ENCODE measurements around the gene RIT2.
"Not testable (repeated sequence)": the region's sequence is repeated elsewhere in the genome, so short reads cannot be mapped to it uniquely, and the experiment has no call there.

Gene RIT2

DNA sequence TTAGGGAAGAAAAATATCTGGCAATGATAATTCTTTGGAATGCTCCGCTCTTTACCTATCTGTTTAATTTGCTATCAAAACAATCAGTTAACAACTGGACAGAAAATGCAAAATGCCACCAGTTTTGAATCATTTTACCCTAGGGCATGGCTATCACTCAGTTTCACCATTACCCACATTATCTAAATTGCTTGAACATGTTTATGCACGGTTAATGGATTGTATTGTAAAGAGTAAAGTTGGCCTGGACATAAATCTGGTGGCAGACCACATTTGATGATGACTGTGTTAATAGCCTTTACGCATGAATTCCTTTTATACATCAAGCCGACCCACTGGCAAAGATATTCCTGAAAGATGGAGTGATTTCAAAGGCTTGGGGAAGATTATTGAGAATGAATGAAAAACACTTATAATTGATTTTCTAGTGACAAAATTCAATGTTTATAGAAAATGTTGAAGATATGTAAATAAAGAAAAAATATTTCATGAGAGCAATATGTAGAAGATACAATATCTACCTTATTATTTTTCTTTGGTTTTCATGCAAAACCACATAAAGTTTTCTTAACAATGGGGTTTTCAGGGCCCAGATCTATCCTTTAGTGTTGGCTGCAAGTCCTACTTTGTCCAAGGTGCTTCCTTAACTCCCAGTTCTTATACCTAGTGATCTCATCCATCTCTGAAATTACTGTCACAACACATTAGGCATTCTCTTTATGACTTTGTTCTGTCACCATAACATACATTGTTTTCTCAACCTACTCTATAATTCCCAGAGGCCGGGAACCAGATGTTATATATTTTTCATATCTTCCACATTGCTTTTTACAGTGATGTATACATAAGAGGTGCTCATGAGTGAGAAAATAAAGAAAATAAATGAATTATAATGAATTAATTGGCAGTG, 265.1 kb downstream of the RIT2 start:
- DNase-seq (ENCODE audit: low read depth in 2 of 3, low spot score in 2 of 3), result no peak

DNA sequence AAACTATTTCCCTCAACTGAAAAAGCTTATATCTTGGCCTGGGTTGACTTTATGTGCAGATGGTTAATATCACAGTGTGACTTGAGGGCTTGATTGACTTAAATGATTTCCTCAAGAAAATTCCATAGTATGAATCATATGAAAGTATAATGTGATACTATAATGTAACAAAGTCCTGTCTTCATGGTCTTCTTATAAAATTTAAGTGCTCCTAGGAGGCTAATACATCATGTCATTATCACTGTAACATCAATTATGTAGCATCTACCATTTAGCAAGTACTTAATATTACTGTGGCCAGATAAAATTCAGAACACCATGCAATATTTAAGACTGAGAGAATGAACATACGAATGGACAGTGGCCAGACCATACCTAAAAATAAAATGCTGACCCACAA, 276.1 kb downstream of the RIT2 start:
- no peak for DNase-seq (ENCODE audit: low read depth in 2 of 3, low spot score in 2 of 3)

DNA sequence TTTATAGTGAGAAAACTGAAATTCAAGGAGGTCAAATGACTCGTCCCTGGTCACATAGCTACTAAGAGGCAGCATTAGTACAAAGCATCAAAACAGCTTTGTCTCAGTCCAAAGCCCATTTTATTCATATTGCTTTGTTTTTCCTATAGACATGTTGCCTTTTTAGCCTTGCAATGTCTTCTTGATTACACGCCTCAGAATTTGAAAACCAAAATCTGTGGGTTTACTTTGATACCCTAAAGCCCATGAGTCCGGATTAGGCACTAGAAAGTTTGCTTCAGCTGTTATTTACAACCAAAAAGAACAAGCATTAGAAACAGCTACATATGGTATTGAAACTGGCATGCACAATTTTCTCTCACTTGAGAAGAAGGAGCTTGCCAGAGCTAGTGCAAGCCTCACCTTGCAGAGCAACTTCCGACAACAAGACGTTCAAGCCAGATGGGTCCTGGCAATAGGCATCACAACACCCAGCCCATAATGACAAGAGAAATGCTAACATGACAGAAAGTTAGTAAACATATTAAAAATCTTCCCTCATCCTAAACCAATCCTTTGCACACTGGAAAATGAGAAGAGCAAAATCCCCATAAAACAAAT, 276.8 kb downstream of the RIT2 start:
- DNase-seq (ENCODE audit: low read depth in 2 of 3, low spot score in 2 of 3), result no peak

DNA sequence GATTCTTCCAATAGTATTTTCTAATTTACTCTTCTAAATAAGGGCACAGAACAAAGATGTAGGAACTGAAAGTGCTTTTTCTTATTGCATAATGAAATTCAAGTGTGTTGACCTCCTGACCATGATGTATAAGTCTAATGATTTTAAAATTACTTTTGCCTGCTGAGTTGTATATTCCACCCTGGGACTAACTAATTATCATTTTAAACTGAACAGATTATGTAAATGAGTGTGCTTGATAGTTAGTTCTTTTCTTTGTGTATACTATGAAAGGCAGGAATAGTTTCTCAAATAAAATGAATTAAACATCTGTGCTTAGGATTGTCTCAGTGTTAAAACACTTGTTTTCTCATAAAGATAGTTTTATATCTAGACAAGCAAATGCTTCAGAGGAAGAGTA, 284.5 kb downstream of the RIT2 start:
- DNase-seq (ENCODE audit: low read depth in 2 of 3, low spot score in 2 of 3), result no peak

DNA sequence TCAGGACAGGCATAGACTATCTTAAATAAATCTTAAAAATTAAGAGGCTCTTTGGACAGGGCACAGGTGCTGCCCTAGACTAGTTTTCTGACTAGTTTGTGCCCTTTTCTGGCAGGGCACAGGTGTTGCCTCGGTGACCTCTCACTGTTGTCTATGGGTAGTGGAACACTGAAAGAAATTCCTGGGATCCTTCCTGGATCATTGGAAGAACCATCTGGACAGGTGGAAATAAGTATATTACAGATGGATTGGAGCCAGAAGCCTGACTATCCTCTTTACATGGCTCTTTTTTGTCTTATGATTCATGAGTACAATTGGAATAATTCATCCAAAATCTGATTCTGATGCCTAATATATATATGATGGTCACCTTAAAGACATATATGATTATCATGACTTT, 286.6 kb downstream of the RIT2 start:
- no peak for DNase-seq (ENCODE audit: low read depth in 2 of 3, low spot score in 2 of 3)

DNA sequence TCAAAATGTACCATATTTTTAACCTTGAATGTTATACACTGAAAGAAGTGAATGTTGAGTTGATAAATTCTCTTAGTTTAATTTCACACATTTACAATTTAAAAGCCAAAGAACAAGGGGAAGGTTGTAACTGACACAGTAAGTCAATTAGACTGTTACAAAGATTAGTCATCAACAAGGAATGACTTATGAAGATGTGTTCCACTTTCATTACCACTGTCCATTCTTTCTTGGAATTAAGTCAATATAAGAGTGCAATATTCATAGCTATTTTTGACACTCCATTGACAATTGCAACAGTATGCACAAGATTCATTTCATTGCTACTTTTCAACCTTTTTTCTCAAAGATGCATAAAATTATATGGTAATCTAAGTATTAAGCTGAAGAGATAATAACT, 291.3 kb downstream of the RIT2 start:
- DNase-seq (ENCODE audit: low read depth in 2 of 3, low spot score in 2 of 3), result no peak

DNA sequence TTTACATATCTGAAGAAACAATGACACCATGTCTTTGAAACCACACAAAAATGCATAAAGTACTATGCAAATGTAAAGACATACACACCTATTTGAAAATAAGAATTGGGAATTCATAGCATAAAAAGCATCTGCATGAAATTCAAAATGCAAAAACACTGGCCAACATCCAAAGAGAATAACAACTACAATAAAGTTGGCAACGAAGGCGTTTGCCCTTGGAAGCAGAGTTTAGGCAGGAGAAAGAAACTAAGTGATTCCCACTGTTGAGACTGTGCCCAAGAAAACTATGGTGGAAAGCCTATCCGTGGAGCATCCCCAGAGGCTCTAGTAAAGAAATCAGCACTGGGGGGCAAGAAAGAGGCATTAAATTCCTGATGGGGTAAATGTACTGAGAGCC, 292.8 kb downstream of the RIT2 start:
- no peak for DNase-seq (ENCODE audit: low read depth in 2 of 3, low spot score in 2 of 3)

DNA sequence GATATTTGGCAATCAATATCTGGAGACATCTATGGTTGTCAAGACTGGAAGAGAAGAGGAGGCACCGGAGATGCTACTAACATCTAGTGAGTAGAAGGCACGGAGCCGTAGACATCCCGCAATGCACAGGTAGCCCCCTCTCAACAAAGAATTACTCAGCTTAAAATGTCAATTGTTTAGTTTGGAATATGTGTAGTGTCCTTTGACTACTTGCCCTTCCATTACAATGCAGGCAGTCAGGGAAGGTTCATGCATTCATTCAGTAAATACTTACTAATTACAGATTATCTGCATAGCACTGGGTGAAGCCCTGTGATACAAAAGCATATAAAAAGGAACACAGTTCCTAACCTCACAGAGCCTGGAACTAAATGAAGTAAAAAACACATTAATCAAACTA, 294.0 kb downstream of the RIT2 start:
- DNase-seq (ENCODE audit: low read depth in 2 of 3, low spot score in 2 of 3), result no peak

DNA sequence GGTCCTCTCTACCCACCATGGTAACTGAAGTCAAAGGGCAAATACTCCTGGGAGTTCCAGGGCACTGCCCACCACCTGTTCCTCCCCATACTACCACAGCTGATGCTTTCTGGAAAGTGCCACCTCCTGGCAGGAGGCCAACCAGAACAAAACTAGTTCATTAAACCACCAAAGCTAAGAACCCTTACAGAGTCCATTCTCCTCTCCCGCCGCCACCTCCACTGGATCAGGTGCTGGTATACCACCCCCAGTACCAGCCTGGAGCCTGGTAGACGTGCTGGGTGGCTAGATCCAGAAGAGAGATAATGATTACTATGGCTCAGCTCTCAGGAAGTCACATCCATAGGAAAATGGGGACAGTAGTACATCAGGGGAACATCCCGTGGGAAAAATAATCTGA, 300.9 kb downstream of the RIT2 start:
- no peak for DNase-seq (ENCODE audit: low read depth in 2 of 3, low spot score in 2 of 3)

DNA sequence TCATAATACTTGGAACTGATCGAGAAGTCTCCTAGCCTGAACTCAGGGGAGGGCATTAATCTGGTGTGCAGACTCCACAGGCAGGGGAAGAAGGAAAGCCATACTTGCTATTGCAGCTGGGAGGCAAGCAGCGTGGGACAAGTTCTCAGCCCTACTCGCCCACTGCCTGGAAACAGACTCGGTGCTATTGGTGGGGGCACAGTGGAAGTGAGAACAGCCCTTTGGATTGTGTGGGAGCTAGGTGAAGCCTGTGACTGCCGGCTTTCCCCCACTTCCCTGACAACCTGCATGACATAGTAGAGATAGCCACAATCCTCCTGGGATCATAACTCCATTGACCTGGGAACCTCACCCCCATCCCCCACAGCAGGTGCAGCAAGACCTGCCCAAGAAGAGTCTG, 301.3 kb downstream of the RIT2 start:
- DNase-seq (ENCODE audit: low read depth in 2 of 3, low spot score in 2 of 3), result no peak

DNA sequence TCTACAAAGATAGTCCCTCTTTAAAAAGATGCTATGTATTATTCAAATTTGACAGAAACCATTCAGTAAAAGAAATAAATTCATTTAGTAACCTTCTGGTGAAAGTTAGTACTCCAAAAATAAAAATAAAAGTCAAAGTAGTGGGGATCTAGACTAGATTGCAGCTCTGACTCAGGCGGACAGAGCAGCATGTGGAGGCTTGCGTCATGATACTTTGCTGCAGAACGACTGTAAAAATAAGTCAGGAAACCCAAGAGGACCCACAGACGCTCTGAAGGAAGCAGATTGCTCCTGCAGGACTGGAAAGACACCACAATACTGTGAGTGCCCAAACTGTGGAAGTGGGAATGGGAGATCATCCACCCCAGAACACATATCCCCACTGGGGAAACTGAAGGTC, 301.9 kb downstream of the RIT2 start:
- DNase-seq (ENCODE audit: low read depth in 2 of 3, low spot score in 2 of 3), result no peak

DNA sequence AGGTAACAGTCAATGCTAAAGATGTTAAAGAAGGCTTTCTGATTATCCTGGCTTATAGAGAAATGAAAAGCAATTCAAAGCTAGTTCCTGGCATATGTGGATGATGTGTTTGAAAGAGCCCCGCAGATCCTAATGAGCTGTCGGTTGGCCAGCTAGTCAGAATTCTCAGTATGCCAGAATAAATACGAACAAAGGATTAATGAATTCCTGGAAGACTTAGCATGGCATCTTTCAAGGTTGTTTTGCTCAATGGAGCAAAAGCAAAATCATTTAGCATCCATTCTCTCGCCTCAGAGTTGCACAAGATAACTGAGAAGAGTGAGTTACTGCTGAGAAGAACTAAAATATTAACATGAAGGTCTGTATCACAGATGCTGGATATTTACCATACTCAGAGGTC, 307.6 kb downstream of the RIT2 start:
- DNase-seq (ENCODE audit: low read depth in 2 of 3, low spot score in 2 of 3), result no peak

DNA sequence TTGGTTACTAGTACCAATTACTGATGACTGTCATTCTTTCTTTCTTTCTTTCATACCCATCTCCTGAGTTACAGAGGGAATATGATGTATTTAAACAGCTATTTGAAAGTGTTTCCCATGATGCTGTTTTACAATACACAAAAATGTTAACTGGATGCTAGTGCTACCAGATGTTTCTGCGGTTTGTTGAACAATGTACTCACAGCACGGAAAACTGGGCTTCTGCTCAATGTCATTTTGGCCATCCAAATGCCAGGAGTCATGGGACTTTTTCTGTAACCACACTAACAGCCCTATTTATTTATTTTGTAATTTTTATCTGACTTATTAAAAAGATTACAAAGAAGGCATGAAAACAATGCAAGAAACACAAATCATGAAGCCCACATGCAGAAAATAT, 313.8 kb downstream of the RIT2 start:
- DNase-seq (ENCODE audit: low read depth in 2 of 3, low spot score in 2 of 3), result no peak

DNA sequence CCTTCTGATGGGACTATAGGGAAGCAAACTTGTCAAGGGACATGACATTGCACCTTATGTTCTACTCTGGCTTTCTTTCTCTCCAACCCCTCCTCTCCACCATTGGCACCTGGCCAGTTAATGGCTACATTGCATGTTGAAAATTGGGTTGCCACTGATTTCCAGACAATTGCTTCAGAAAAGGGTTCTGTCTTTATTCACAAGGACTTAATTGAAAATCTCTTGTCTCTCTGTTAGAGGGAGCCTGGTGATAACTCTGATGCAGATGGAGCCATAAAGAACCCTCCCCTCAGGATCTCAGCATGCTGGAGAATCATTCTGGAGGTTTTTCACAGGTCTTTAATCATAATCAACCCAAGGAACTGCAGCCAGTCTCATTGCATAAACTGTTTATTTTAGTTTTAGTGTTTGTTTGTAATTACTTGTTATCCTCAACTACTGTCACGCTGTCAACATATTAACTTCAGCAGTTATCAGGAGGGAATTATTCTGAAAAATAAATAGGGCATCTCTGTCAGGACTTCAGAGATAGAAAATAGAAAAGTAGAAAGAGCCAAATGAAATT, 316.8 kb downstream of the RIT2 start:
- no peak for DNase-seq (ENCODE audit: low read depth in 2 of 3, low spot score in 2 of 3)

DNA sequence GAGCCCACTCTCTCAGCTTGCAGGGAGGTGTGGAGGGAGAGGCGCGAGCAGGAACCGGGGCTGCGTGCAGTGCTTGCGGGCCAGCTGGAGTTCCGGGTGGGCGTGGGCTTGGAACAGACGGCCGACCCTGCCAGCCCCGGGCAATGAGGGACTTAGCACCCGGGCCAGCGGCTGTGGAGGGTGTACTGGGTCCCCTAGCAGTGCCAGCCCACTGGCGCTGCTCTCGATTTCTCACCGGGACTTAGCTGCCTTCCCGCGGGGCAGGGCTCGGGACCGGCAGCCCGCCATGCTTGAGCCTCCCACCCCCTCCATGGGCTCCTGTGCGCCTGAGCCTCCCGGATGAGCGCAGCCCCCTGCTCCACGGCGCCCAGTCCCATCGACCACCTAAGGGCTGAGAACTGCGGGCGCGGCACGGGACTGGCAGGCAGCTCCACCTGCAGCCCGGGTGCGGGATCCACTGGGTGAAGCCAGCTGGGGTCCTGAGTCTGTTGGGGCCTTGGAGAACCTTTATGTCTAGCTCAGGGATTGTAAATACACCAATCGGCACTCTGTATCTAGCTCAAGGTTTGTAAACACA, 320.2 kb downstream of the RIT2 start:
- not testable (repeated sequence) for DNase-seq (ENCODE audit: low read depth in 2 of 3, low spot score in 2 of 3)

DNA sequence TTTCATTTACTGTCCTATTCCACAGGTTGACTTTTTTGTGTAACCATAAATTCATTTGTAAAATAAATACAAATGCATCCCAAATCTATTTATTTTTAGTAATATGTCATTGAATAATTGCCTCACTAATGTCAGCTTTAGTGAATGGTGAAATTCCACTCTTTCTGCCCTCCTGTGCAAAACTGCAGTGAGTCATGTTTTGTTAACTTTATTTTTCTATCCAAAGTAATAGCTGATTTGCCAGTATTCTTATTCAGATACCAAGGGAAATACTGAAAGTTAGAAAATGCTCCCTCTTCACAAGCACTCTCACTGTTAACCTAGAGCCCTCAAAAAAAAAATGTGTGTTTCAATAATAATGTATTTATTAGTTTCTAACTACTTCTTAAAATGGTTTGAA, 322.8 kb downstream of the RIT2 start:
- no peak for DNase-seq (ENCODE audit: low read depth in 2 of 3, low spot score in 2 of 3)

DNA sequence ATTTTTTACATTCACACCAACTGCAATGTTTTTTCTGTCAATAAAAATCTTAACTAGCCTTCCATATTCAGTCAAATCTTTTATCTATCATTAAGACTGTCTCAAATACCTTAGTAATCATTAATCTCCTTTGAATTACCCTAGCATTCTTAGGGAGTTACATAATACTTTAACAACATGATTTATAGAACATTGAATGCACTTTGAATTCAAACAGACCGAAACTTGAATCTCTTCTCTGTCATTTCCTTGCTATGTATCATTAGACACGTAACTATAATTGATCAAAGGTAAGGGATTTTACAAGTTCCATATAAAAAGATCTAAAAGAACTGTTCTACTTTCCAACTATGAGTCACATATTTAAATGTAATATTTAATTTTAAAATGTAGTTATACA, 330.9 kb downstream of the RIT2 start:
- no peak for DNase-seq (ENCODE audit: low read depth in 2 of 3, low spot score in 2 of 3)

DNA sequence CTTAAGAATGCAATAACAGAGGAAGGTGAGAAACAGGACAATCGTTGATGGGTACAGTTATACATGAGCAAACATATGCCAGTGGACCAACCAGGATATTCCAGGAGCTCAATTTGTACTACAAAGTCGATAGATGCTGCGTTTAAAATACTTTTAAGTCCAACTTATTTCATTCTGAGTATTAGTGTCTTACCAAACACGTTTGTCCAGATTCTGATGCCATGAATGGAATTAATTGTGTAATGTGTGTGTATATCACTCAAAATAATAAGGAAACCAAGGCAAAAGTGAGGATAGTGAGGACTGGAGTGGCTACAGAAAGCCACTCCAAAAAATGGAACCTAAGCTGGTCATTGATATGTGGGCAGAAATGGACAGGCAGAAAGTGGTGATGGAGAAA, 332.6 kb downstream of the RIT2 start:
- no peak for DNase-seq (ENCODE audit: low read depth in 2 of 3, low spot score in 2 of 3)

DNA sequence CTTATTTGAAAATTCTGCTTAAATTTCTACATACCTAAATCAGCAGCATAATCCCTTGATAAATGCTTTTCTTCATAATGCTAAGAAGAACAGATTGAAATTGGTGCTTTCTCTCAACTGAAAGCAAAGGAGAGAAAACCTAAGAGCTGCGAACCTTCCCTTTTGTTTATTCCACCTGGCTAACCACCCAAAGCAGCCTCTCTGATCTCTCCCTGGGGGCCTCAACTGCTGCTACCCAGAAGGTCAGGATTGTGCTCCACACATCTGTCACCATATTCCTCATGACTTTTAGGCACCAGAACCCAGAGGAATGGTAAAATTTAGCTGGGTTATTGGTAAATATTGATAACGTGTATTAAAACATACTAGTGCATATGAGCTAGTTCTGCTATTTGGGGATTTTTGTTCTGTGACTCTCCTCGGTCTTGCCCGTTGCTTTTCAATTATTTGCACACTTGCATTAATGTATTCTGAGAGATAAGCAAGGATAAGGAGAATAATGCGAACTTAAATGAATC, 334.1 kb downstream of the RIT2 start:
- DNase-seq (ENCODE audit: low read depth in 2 of 3, low spot score in 2 of 3), result no peak

DNA sequence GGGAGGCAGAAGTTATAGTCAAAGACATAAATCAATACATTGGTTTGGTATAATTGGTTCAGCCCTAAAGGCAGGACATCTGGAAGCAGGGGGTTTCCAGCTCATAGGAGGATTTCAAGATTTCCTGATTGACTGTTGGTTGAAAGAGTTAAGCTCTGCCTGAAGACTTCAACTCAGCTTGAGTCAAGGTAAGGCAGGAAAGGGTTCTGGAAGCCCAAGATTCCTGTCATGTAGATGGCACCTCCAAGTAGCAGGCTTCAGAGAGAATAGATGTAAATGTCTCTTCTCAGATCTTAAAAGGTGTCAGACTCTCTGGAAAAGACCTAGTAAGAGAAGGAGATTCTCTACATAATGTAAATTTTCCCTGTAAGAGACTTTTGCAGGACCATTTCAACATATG, 335.3 kb downstream of the RIT2 start:
- no peak for DNase-seq (ENCODE audit: low read depth in 2 of 3, low spot score in 2 of 3)

DNA sequence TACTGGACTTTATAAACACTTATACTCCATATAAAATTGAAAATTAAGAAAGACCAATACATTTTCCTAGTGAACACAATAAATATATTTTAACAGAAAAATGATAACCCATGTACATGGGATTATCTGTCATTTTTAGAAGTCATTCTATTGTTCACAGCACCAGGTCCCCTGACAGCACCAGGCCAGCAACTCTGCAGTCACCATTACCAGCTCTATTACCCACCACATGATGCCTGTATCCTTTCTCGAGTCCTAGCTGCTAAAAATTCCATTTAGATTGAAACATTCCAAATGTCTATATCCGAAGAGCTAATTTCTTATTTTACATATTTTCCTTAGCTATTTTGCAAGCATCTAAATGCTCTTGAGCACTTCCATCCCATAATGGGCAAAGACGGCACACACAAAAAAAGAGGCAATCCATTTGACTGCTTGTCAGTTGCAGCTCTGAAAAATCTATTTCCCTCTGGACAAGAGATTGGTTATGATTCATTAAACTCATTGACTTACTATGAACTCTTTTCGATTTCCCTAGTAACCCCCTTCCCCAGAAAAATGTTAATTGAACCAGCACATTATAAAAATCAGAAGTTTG, 336.9 kb downstream of the RIT2 start:
- DNase-seq (ENCODE audit: low read depth in 2 of 3, low spot score in 2 of 3), result no peak

DNA sequence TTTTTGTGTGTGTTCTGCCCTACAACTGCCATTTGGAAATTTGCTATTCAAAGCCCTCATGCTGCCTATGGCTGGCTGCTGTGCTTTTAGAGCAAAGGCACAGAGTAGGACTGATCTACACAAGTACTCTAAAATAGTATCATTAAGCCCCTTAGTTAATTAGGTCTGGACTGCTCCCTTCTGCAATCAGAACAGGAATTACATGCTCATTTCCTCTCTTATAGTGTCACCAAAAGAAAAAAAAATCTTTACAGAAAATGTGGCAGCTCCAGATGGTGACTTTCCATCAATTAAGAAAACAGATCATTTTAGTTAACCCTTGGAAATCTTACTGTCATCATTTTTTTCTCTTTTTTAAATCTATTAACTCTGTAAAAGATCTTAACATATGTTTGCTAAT, 337.5 kb downstream of the RIT2 start:
- no peak for DNase-seq (ENCODE audit: low read depth in 2 of 3, low spot score in 2 of 3)
